GM12801 (cell line): ENCODE measurements around the gene TMEM132D.

ENCODE experiments used
- CTCF ChIP-seq: IDR thresholded peaks from one replicate; pipeline ENCODE4 v1.5.1; 2011; ENCODE audit warnings: control low read depth; ENCODE audit not compliant: insufficient read length; ENCODE audit errors: extremely low read depth

Gene TMEM132D

GRCh38 chr12:129719416-129719815 lies 184.4 kb downstream of the TMEM132D start:
- no peak for TF ChIP-seq CTCF

DNA sequence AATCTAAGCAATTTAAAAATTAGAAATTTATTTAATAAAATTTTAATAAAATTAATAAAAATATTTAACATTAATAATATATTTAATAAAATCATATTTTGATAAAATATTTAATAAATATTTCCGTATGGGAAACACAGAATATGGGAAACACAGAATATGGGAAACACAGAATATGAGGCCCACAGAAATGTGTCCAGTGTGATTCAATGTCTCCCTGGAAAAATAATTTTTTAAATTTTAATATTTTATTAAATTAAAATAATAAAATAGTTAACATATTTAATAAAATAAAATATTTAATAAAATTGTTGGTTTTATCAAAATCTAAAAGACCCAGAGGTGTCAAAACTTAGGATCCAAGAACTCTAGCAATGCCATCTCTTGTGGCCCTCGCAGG lies 186.4 kb downstream of the TMEM132D start:
- no peak for TF ChIP-seq CTCF

DNA sequence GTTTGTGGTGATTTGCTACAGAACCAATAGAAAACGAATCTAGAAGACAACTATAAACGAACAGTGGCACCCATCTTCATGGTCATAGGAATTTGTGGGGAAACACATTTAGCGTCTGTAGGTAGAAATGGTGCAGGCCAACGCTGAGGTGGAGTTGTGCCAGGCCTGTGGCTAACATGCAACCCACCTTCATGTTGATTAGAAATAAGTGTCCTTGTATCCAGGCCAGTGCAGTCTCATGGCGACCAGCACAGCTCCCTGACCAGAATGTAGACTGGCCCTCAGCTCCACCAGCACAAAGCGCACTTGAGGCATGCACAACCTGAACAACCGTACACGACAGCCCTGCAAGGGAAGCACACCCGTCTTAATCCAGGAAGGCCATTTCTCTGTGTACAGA lies 187.0 kb downstream of the TMEM132D start:
- TF ChIP-seq CTCF = no peak

- no peak for TF ChIP-seq CTCF
These were observed 197.1 kb downstream of the TMEM132D start for GRCh38 chr12:129706716-129707115.

GRCh38 chr12:129704232-129704830 lies 199.5 kb downstream of the TMEM132D start:
- no peak for TF ChIP-seq CTCF

GRCh38 chr12:129701631-129702101 lies 202.2 kb downstream of the TMEM132D start:
- no peak for TF ChIP-seq CTCF

DNA sequence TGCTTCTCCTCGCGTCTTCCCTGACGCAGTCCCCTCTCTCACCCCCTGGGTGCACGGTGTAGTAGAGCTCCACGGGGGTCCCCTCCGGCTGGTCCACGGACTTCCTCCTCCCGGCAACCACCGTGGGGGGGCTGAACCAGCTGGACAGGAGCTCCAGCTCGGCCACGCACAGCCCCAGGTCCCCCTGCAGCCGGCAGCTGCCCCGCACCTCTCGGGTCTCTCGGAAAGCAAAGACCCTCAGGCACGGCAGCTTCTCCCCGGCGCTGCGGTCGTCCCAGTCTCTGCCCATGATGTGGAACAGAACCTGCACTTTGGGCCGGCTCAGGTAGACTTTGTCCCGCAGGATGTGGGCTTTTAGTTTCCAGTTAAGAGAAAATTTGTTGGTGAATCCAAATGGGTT lies 203.8 kb downstream of the TMEM132D start:
- no peak for TF ChIP-seq CTCF
